IMR-90 (cell line): ENCODE data around the gene CHRNG. TPM values are rescaled to one million over a fixed set of nuclear protein-coding genes. Genes with fewer than 3 reads are reported as not detected.

ENCODE experiments used
- ATAC-seq: fragments of 200-7000 bp; cut with Tn5 transposase; 2 replicates; pipeline ENCODE4 v1.9.1; 2020; ENCODE audit warnings: low read depth, mild to moderate bottlenecking, moderate library complexity
- BruUV-seq: library from RNA; stranded (reverse); fragments of 400-500 nt; replicated peaks from 2 replicates; lab custom pipeline; 2021; lab: Mats Ljungman, UMichigan
- CTCF ChIA-PET: fragments of 300-600 bp; formaldehyde crosslinking; extraction: SDS; loops from one replicate; lab custom pipeline; 2021; ENCODE audit warnings: antibody characterized with exemption; lab: Yijun Ruan, JAX
- POLR2A ChIA-PET: fragments of 300-600 bp; sonication (Branson Sonifier 250); formaldehyde crosslinking; loops from one replicate; lab custom pipeline; 2022; ENCODE audit warnings: antibody characterized with exemption; ENCODE audit not compliant: unreplicated experiment; lab: Charles Lee
- DNase-seq: peaks from one replicate; pipeline ENCODE4 v3.0.0; 2013
- H2AFZ ChIP-seq: replicated peaks from 2 replicates; pipeline ENCODE3; 2013; ENCODE audit warnings: low read length, mild to moderate bottlenecking; ENCODE audit not compliant: poor library complexity
- H2AK5ac ChIP-seq: 2 replicates; pipeline ENCODE4 v1.6.1; 2013; ENCODE audit warnings: low read depth, low read length, inconsistent platforms
- H2AK9ac ChIP-seq: replicated peaks from 2 replicates; pipeline ENCODE3; 2013; ENCODE audit warnings: mild to moderate bottlenecking, low read depth, low read length, moderate library complexity; ENCODE audit not compliant: poor library complexity
- H2BK120ac ChIP-seq: 2 replicates; pipeline ENCODE4 v1.6.1; 2013; ENCODE audit warnings: low read depth, low read length, inconsistent platforms
- H2BK15ac ChIP-seq: 3 replicates; pipeline ENCODE4 v1.6.1; 2013; ENCODE audit warnings: low read depth, low read length, inconsistent platforms
- H2BK20ac ChIP-seq: 2 replicates; pipeline ENCODE4 v1.6.1; 2013; ENCODE audit warnings: low read depth, mild to moderate bottlenecking, inconsistent platforms, low read length, moderate library complexity
- H2BK5ac ChIP-seq: 2 replicates; pipeline ENCODE4 v1.6.1; 2013; ENCODE audit warnings: mild to moderate bottlenecking, low read depth, low read length, inconsistent platforms; ENCODE audit not compliant: poor library complexity, severe bottlenecking
- H3K14ac ChIP-seq: replicated peaks from 2 replicates; pipeline ENCODE4 v1.6.1; 2013; ENCODE audit warnings: low read depth, low read length, inconsistent platforms
- H3K18ac ChIP-seq: 2 replicates; pipeline ENCODE4 v1.6.1; 2013; ENCODE audit warnings: low read depth, low read length, control low read depth
- H3K23ac ChIP-seq: 2 replicates; pipeline ENCODE4 v1.6.1; 2013; ENCODE audit warnings: low read depth, low read length, inconsistent platforms
- H3K27ac ChIP-seq: 2 replicates; pipeline ENCODE4 v1.5.1; 2013; ENCODE audit warnings: mild to moderate bottlenecking, control low read depth, low read length; ENCODE audit not compliant: insufficient read depth
- H3K27me3 ChIP-seq: 2 replicates; pipeline ENCODE4 v1.6.1; 2013; ENCODE audit warnings: low read length; ENCODE audit not compliant: control insufficient read depth, insufficient read depth
- H3K36me3 ChIP-seq: 2 replicates; pipeline ENCODE4 v1.6.1; 2013; ENCODE audit warnings: low read length, mixed read lengths; ENCODE audit not compliant: control insufficient read depth, insufficient read depth
- H3K4ac ChIP-seq: 2 replicates; pipeline ENCODE4 v1.6.1; 2013; ENCODE audit warnings: low read depth, low read length, inconsistent platforms
- H3K4me1 ChIP-seq: 2 replicates; pipeline ENCODE4 v1.6.1; 2013; ENCODE audit warnings: low read length, mixed read lengths; ENCODE audit not compliant: control insufficient read depth, insufficient read depth
- H3K4me2 ChIP-seq: 2 replicates; pipeline ENCODE4 v1.6.1; 2013; ENCODE audit warnings: low read depth, mild to moderate bottlenecking, control low read depth, low read length, moderate library complexity
- H3K4me3 ChIP-seq: 2 replicates; pipeline ENCODE4 v1.5.1; 2013; ENCODE audit warnings: low read depth, mild to moderate bottlenecking, control low read depth, low read length, moderate library complexity; ENCODE audit not compliant: insufficient read depth
- H3K56ac ChIP-seq: 2 replicates; pipeline ENCODE4 v1.6.1; 2013; ENCODE audit warnings: low read length, inconsistent platforms; ENCODE audit not compliant: insufficient read depth; ENCODE audit errors: extremely low read depth
- H3K79me1 ChIP-seq, 2 experiments: 2 replicates each; pipeline ENCODE4 v1.6.1; 2013; ENCODE audit warnings: low read length in 2 of 2, inconsistent platforms in 1 of 2, low read depth in 1 of 2
- H3K9ac ChIP-seq: 2 replicates; pipeline ENCODE4 v1.6.1; 2013; ENCODE audit warnings: low read depth, low read length, control low read depth
- H3K9me1 ChIP-seq: 2 replicates; pipeline ENCODE4 v1.6.1; 2013; ENCODE audit warnings: low read length, inconsistent platforms; ENCODE audit not compliant: insufficient read depth
- H3K9me3 ChIP-seq: 2 replicates; pipeline ENCODE4 v1.6.1; 2013; ENCODE audit warnings: low read length; ENCODE audit not compliant: control insufficient read depth, insufficient read depth
- H4K20me1 ChIP-seq: 2 replicates; pipeline ENCODE4 v1.6.1; 2013; ENCODE audit warnings: low read length, inconsistent platforms; ENCODE audit not compliant: insufficient read depth
- H4K5ac ChIP-seq: 2 replicates; pipeline ENCODE4 v1.6.1; 2013; ENCODE audit warnings: mild to moderate bottlenecking, low read depth, low read length, control low read depth
- H4K8ac ChIP-seq, 2 experiments: 2 replicates each; pipeline ENCODE4 v1.6.1; 2013; ENCODE audit warnings: low read depth in 2 of 2, low read length in 2 of 2, control low read depth in 1 of 2, inconsistent platforms in 1 of 2
- H4K91ac ChIP-seq: 2 replicates; pipeline ENCODE4 v1.6.1; 2013; ENCODE audit warnings: low read depth, low read length, inconsistent platforms; ENCODE audit not compliant: insufficient read depth
- BHLHE40 ChIP-seq: fragments of 150-350 bp; IDR thresholded peaks from 2 replicates; pipeline ENCODE4 v1.6.1; 2016; ENCODE audit warnings: mild to moderate bottlenecking, low read depth, low read length
- CTCF ChIP-seq: conservative IDR thresholded peaks from 2 replicates; pipeline ENCODE4 v1.5.1; 2012; ENCODE audit warnings: mild to moderate bottlenecking, low read depth, low read length, improper control_type of control experiment
- ELK1 ChIP-seq: fragments of 150-350 bp; IDR thresholded peaks from 2 replicates; pipeline ENCODE4 v1.6.1; 2016; ENCODE audit warnings: low read depth, mild to moderate bottlenecking, low read length, moderate library complexity, borderline replicate concordance
- FOS ChIP-seq: fragments of 150-350 bp; IDR thresholded peaks from 2 replicates; pipeline ENCODE4 v1.6.1; 2016; ENCODE audit warnings: low read depth, low read length
- MAFK ChIP-seq: IDR thresholded peaks from 2 replicates; pipeline ENCODE4 v1.6.1; 2012; ENCODE audit warnings: low read depth, low read length, improper control_type of control experiment
- MAZ ChIP-seq: IDR thresholded peaks from 2 replicates; pipeline ENCODE4 v1.6.1; 2012; ENCODE audit warnings: low read depth, mild to moderate bottlenecking, low read length, improper control_type of control experiment, moderate library complexity, borderline replicate concordance
- MXI1 ChIP-seq: IDR thresholded peaks from 2 replicates; pipeline ENCODE4 v1.6.1; 2012; ENCODE audit warnings: low read depth, mild to moderate bottlenecking, low read length, moderate library complexity, borderline replicate concordance
- NFE2L2 ChIP-seq: fragments of 150-350 bp; IDR thresholded peaks from 2 replicates; pipeline ENCODE4 v1.6.1; 2016; ENCODE audit warnings: low read depth, mild to moderate bottlenecking, low read length
- RAD21 ChIP-seq: IDR thresholded peaks from 2 replicates; pipeline ENCODE4 v1.6.1; 2012; ENCODE audit warnings: low read length, improper control_type of control experiment
- RCOR1 ChIP-seq: IDR thresholded peaks from 2 replicates; pipeline ENCODE4 v1.6.1; 2012; ENCODE audit warnings: mild to moderate bottlenecking, low read length, improper control_type of control experiment; ENCODE audit not compliant: insufficient replicate concordance
- SMC3 ChIP-seq: fragments of 150-350 bp; IDR thresholded peaks from 2 replicates; pipeline ENCODE4 v1.6.1; 2016; ENCODE audit warnings: low read depth, mild to moderate bottlenecking, antibody characterized with exemption, low read length, moderate library complexity
- USF2 ChIP-seq: fragments of 150-350 bp; IDR thresholded peaks from 2 replicates; pipeline ENCODE4 v1.6.1; 2017; ENCODE audit warnings: mild to moderate bottlenecking, antibody characterized with exemption, low read length, low read depth
- WGBS, 2 experiments: methylation state at CpG; one replicate each; pipeline versions ENCODE4 v1.1.5 to v1.1.7; 2013; ENCODE audit warnings: missing lambda C conversion rate in 2 of 2; ENCODE audit not compliant: insufficient read length in 1 of 2; ENCODE audit errors: extremely low coverage in 2 of 2; 5-methylcytosine and 5-hydroxymethylcytosine counted together
- dilution Hi-C: fragments of 300-500 bp; cut with HindIII; formaldehyde crosslinking; loops from one replicate; pipeline ENCODE4 v1.14.3; 2018; ENCODE audit warnings: low sequenced_read_pairs; ENCODE audit not compliant: unreplicated experiment
- in situ Hi-C: fragments of 300-500 bp; cut with MboI; formaldehyde crosslinking; loops from 3 replicates; pipeline ENCODE4 v1.14.3; 2019; ENCODE audit warnings: low sequenced_read_pairs, inconsistent platforms, mixed read lengths
- intact Hi-C: fragments of 100-400 bp; cut with micrococcal nuclease; formaldehyde crosslinking; loops from 2 replicates; pipeline ENCODE4 v1.10.0; 2022
- polyA plus RNA-seq, 3 experiments: library from polyadenylated mRNA; depleted of rRNA; stranded (reverse); fragments of >200 nt; gene quantifications; 2 replicates each; pipeline ENCODE4 v1.2.3, GENCODE V29; 2012; ENCODE audit warnings: low replicate concordance in 1 of 3
- total RNA-seq: library from RNA; depleted of rRNA; stranded (reverse); fragments of >200 nt; gene quantifications from 2 replicates; pipeline ENCODE4 v1.2.3, GENCODE V29; 2012

CHRNG gene
- total and polyA plus RNA-seq, 2 of the 4 experiments (the other 2 are of a cell fraction), result not detected

GRCh38 chr2:232543928-232544631 is 4.6 kb downstream of the CHRNG start:
- intact Hi-C loops, result no loop called here
- no peaks in the 10 kb centered on the region; the same call in 1 of the 2 replicates for H4K20me1 ChIP-seq
- BruUV-seq, result no TSS peak
- peaks cover 4% of the 10 kb centered on the region; the same call in 1 of the 2 replicates for H3K36me3 ChIP-seq
- H4K91ac ChIP-seq, result no peak overlapping the region
- no peak overlapping the region for H4K5ac ChIP-seq
- no peak overlapping the region for H2AK9ac ChIP-seq
- H2AK5ac ChIP-seq, result no peak overlapping the region
- no peak overlapping the region for H3K56ac ChIP-seq
- H4K8ac ChIP-seq, result no peak overlapping the region
- H2BK15ac ChIP-seq, result no peak overlapping the region
- H3K4ac ChIP-seq, result no peak overlapping the region
- no peak overlapping the region for H3K4me3 ChIP-seq
- dilution Hi-C loops, result no loop called here
- DNase-seq (no peak), ATAC-seq (no peak)
- H2BK120ac ChIP-seq, result no peak overlapping the region
- no peak overlapping the region for H3K18ac ChIP-seq
- ChIA-PET CTCF (no interaction called here), POLR2A (interaction anchor here (0.6 kb wide), 1 partner anchor 11 kb away, joined by 4 read pairs; no protein-coding TSS in a partner anchor)
- no peak overlapping the region for H3K27ac ChIP-seq
- H3K9ac ChIP-seq, result no peak overlapping the region
- H3K4me1 ChIP-seq, result no peaks in the 10 kb centered on the region; the same call in 1 of the 2 replicates
- no peak for TF ChIP-seq MAFK
- no peak for TF ChIP-seq RCOR1
- no peak for TF ChIP-seq ELK1
- no peak for TF ChIP-seq MAZ
- no peak for TF ChIP-seq RAD21
- TF ChIP-seq NFE2L2, result no peak
- no peak for TF ChIP-seq SMC3
- no peak for TF ChIP-seq BHLHE40
- no peak for TF ChIP-seq MXI1
- TF ChIP-seq CTCF, result no peak
- TF ChIP-seq FOS, result no peak
- TF ChIP-seq USF2, result no peak
- H2AFZ ChIP-seq, result no peak overlapping the region
- H3K27me3 ChIP-seq, result peaks cover 5% of the 10 kb centered on the region; the same call in 1 of the 2 replicates
- no peak overlapping the region for H3K23ac ChIP-seq
- 88% methylated on average over 8 of the region's 19 CpGs; no CpG with 5 or more reads in 1 of the 2 experiments for WGBS, 2 experiments
- H3K14ac ChIP-seq, result no peak overlapping the region
- H2BK20ac ChIP-seq, result no peak overlapping the region
- no peak overlapping the region for H2BK5ac ChIP-seq
- peaks cover 7% of the 10 kb centered on the region; the same call in 1 of the 2 replicates for H3K9me1 ChIP-seq
- in situ Hi-C loops, result no loop called here
- no peaks in the 10 kb centered on the region for H3K9me3 ChIP-seq
- H3K79me1 ChIP-seq, result peaks cover 0 to 14% of the 10 kb centered on the region in 2 experiments; a peak in 2 of 4 replicates
- H3K4me2 ChIP-seq, result no peak overlapping the region
